ENCODE data around the gene GLYATL1. TPM values are rescaled to one million over a fixed set of nuclear protein-coding genes. Genes with fewer than 3 reads are reported as not detected.

The GLYATL1 gene
- total and polyA plus RNA-seq, 2 experiments from 2014 or later = 7.9 to 12.6 TPM

GRCh38 chr11:58934945-58935513 is 4.3 kb upstream of the GLYATL1 start:
- Histone ChIP-seq H3K4me1 (ENCODE audit: insufficient read depth) (peaks cover under 1% of the 10 kb centered on the region; the same call in 1 of the 2 replicates), H3K9me2 (ENCODE audit: insufficient read depth) (0 out of 2 replicates have a peak, but pooled peaks cover 3% of the 10 kb centered on the region), H3K27ac (ENCODE audit: low read depth) (no peak overlapping the region), H3K27me3 (ENCODE audit: insufficient read depth) (no peaks in the 10 kb centered on the region), H3K79me2 (replicated peaks; ENCODE audit: insufficient read depth) (no peaks in the 10 kb centered on the region), H3K4me3 (no peak overlapping the region), H3F3A (replicated peaks; ENCODE audit: low read depth) (no peaks in the 10 kb centered on the region), H3K4me2 (no peak overlapping the region), H3K36me3 (ENCODE audit: insufficient read depth) (no peaks in the 10 kb centered on the region), H2AFZ (no peak overlapping the region), H4K20me1 (replicated peaks; ENCODE audit: insufficient read depth) (no peaks in the 10 kb centered on the region; the same call in 1 of the 2 replicates)
- Mint-ChIP-seq H3K27ac (no peak overlapping the region), H3K4me1 (no peaks in the 10 kb centered on the region), H3K4me3 (no peak overlapping the region), H3K36me3 (ENCODE audit: low read depth) (no peaks in the 10 kb centered on the region), H3K27me3 (ENCODE audit: insufficient read depth, low read depth, poor library complexity) (no peaks in the 10 kb centered on the region), H3K9me3 (no peaks in the 10 kb centered on the region)
- ATAC-seq (no peak), DNase-seq (ENCODE audit: low spot score) (no peak)
- TF ChIP-seq JUNB (IDR thresholded peaks at IDR 0.05; ENCODE audit: unreplicated experiment) = no peak
- no peak for TF ChIP-seq CTCF (conservative IDR thresholded peaks at IDR 0.05; ENCODE audit: low read depth in 2 of 2)
- no peak for TF ChIP-seq ETS1 (IDR thresholded peaks at IDR 0.05)
- TF ChIP-seq ZNF331 (CRISPR knock-in tag; IDR thresholded peaks at IDR 0.05; ENCODE audit: low read depth) = no peak

GRCh38 chr11:58938398-58938797 is 890 bp upstream of the GLYATL1 start:
- Mint-ChIP-seq H3K4me1 (no peaks in the 10 kb centered on the region), H3K4me3 (no peak overlapping the region), H3K9me3 (no peaks in the 10 kb centered on the region), H3K27ac (no peak overlapping the region), H3K27me3 (ENCODE audit: insufficient read depth, low read depth, poor library complexity) (no peaks in the 10 kb centered on the region), H3K36me3 (ENCODE audit: low read depth) (no peaks in the 10 kb centered on the region)
- no peaks in the 10 kb centered on the region for H3K79me2 ChIP-seq (replicated peaks; ENCODE audit: insufficient read depth)
- H3K27me3 ChIP-seq (ENCODE audit: insufficient read depth) = no peaks in the 10 kb centered on the region
- no peaks in the 10 kb centered on the region; the same call in 1 of the 2 replicates for H4K20me1 ChIP-seq (replicated peaks; ENCODE audit: insufficient read depth)
- ATAC-seq = no peak
- H3F3A ChIP-seq (replicated peaks; ENCODE audit: low read depth) = no peaks in the 10 kb centered on the region
- DNase-seq (ENCODE audit: low spot score) = no peak
- H3K4me3 ChIP-seq = no peak overlapping the region
- no peak overlapping the region for H3K27ac ChIP-seq (ENCODE audit: low read depth)
- no peak overlapping the region for H3K4me2 ChIP-seq
- H3K36me3 ChIP-seq (ENCODE audit: insufficient read depth) = no peaks in the 10 kb centered on the region
- no peak overlapping the region for H2AFZ ChIP-seq
- 0 out of 2 replicates have a peak, but pooled peaks cover 3% of the 10 kb centered on the region for H3K9me2 ChIP-seq (ENCODE audit: insufficient read depth)
- H3K4me1 ChIP-seq (ENCODE audit: insufficient read depth) = no peaks in the 10 kb centered on the region
- TF ChIP-seq CREB1 (CRISPR knock-in tag; IDR thresholded peaks at IDR 0.05; ENCODE audit: low read depth) = no peak
- no peak for TF ChIP-seq ETS1 (IDR thresholded peaks at IDR 0.05)
- no peak for TF ChIP-seq ZNF462 (CRISPR knock-in tag; IDR thresholded peaks at IDR 0.05)
- TF ChIP-seq ZNF114 (CRISPR knock-in tag; IDR thresholded peaks at IDR 0.05) = no peak
- no peak for TF ChIP-seq ZNF331 (CRISPR knock-in tag; IDR thresholded peaks at IDR 0.05; ENCODE audit: low read depth)
- no peak for TF ChIP-seq EZH2 (IDR thresholded peaks at IDR 0.05; ENCODE audit: low read depth, unreplicated experiment)
- TF ChIP-seq STAT1 (IDR thresholded peaks at IDR 0.05; ENCODE audit: unreplicated experiment) = no peak
